SK-N-SH (cell line): Measurements from ENCODE around the gene VCPKMT. TPM values are rescaled to one million over a fixed set of nuclear protein-coding genes. Genes with fewer than 3 reads are reported as not detected.

Experiments used
- CTCF ChIA-PET: fragments of 300-600, 350-600 bp; formaldehyde crosslinking; extraction: SDS; loops from one replicate; lab custom pipeline; 2021; lab: Yijun Ruan, JAX
- POLR2A ChIA-PET: fragments of 350-600 bp; sonication (Branson Sonifier 250); formaldehyde crosslinking; extraction: SDS; loops from one replicate; lab custom pipeline; 2020; ENCODE audit warnings: antibody characterized with exemption, inconsistent platforms; lab: Yijun Ruan, JAX
- DNase-seq: peaks from one replicate; pipeline ENCODE4 v3.0.0; 2012
- H2AFZ ChIP-seq: fragments of 200-600 bp; sonication (generic); 2 replicates; pipeline ENCODE4 v1.8.1; 2016; ENCODE audit warnings: antibody characterized with exemption, mild to moderate bottlenecking, low read depth
- H3F3A ChIP-seq: fragments of 200-600 bp; sonication (generic); replicated peaks from 2 replicates; pipeline ENCODE3; 2016; ENCODE audit warnings: antibody characterized with exemption, mild to moderate bottlenecking; ENCODE audit not compliant: insufficient read depth
- H3K27ac ChIP-seq, 2 experiments: fragments of 200-500 bp in 1 of 2; fragments of 200-600 bp in 1 of 2; sonication (Bioruptor generic) in 1 of 2; sonication (generic), shearing (Covaris generic) in 1 of 2; 2 replicates each; pipeline versions ENCODE4 v1.5.1 to v1.6.1; 2014 to 2016; ENCODE audit warnings: low read depth in 2 of 2, inconsistent platforms in 1 of 2, low read length in 1 of 2, mild to moderate bottlenecking in 1 of 2, mixed read lengths in 1 of 2
- H3K27me3 ChIP-seq: fragments of 200-600 bp; sonication (generic), shearing (Covaris generic); 2 replicates; pipeline ENCODE4 v1.6.1; 2016; ENCODE audit warnings: mixed run types; ENCODE audit not compliant: insufficient read depth
- H3K36me3 ChIP-seq, 2 experiments: fragments of 200-500 bp in 1 of 2; fragments of 200-600 bp in 1 of 2; sonication (Bioruptor generic) in 1 of 2; sonication (generic) in 1 of 2; replicated peaks in 1 of 2; 2 replicates each; pipeline versions ENCODE3 to v1.5.1; 2014 to 2016; ENCODE audit warnings: low read length in 1 of 2, mild to moderate bottlenecking in 1 of 2; ENCODE audit not compliant: insufficient read depth in 2 of 2, control insufficient read depth in 1 of 2
- H3K4me1 ChIP-seq, 2 experiments: fragments of 200-500 bp in 1 of 2; fragments of 200-600 bp in 1 of 2; sonication (Bioruptor generic) in 1 of 2; sonication (generic), shearing (Covaris generic) in 1 of 2; 2 replicates each; pipeline versions ENCODE4 v1.5.1 to v1.6.1; 2014 to 2016; ENCODE audit warnings: low read depth in 1 of 2, low read length in 1 of 2, mixed run types in 1 of 2; ENCODE audit not compliant: insufficient read depth in 2 of 2, control insufficient read depth in 1 of 2
- H3K4me2 ChIP-seq: fragments of 200-600 bp; sonication (generic), shearing (Covaris generic); 2 replicates; pipeline ENCODE4 v1.6.1; 2017; ENCODE audit warnings: mixed run types
- H3K4me3 ChIP-seq, 2 experiments: fragments of 200-500 bp in 1 of 2; fragments of 200-600 bp in 1 of 2; sonication (Bioruptor generic) in 1 of 2; sonication (generic), shearing (Covaris generic) in 1 of 2; 2 replicates each; pipeline versions ENCODE4 v1.5.1 to v1.8.1; 2014 to 2016; ENCODE audit warnings: low read depth in 2 of 2, inconsistent platforms in 1 of 2, low read length in 1 of 2, mild to moderate bottlenecking in 1 of 2, mixed read lengths in 1 of 2, moderate library complexity in 1 of 2
- H3K79me2 ChIP-seq: fragments of 200-600 bp; sonication (generic); 2 replicates; pipeline ENCODE4 v1.8.1; 2017; ENCODE audit warnings: mild to moderate bottlenecking; ENCODE audit not compliant: insufficient read depth
- H3K9ac ChIP-seq: fragments of 200-600 bp; sonication (generic); 2 replicates; pipeline ENCODE4 v1.6.1; 2017; ENCODE audit warnings: mixed run types
- H3K9me2 ChIP-seq: fragments of 200-600 bp; sonication (generic); 2 replicates; pipeline ENCODE4 v1.6.1; 2017; ENCODE audit warnings: mixed run types
- H3K9me3 ChIP-seq: fragments of 200-600 bp; sonication (generic); 2 replicates; pipeline ENCODE4 v1.6.1; 2017; ENCODE audit warnings: mixed run types, mild to moderate bottlenecking, moderate library complexity
- H4K20me1 ChIP-seq: fragments of 200-600 bp; sonication (generic); 2 replicates; pipeline ENCODE4 v1.6.1; 2017; ENCODE audit warnings: mild to moderate bottlenecking, mixed run types; ENCODE audit not compliant: insufficient read depth
- CTCF ChIP-seq: fragments of 200-600 bp; sonication (generic); IDR thresholded peaks from 2 replicates; pipeline ENCODE4 v1.6.1; 2017; ENCODE audit warnings: antibody characterized with exemption, mild to moderate bottlenecking, moderate library complexity
- ELF1 ChIP-seq: IDR thresholded peaks from 2 replicates; pipeline ENCODE4 v1.4.0; 2012
- EZH2phosphoT487 ChIP-seq: fragments of 200-600 bp; sonication (generic); IDR thresholded peaks from 2 replicates; pipeline ENCODE4 v1.6.1; 2017; ENCODE audit warnings: low read depth, mixed run types, mild to moderate bottlenecking, antibody characterized with exemption, moderate library complexity, borderline replicate concordance
- FOXJ3 ChIP-seq: sonication (generic); formaldehyde crosslinking; IDR thresholded peaks from 2 replicates; pipeline ENCODE4 v1.5.1; 2020; ENCODE audit warnings: mild to moderate bottlenecking, missing genetic modification reagents
- GATA2 ChIP-seq: sonication (generic); formaldehyde crosslinking; IDR thresholded peaks from 2 replicates; pipeline ENCODE4 v1.5.0; 2020; ENCODE audit warnings: mild to moderate bottlenecking, missing genetic modification reagents
- JUND ChIP-seq: IDR thresholded peaks from 2 replicates; pipeline ENCODE4 v1.4.0; 2012
- MEF2A ChIP-seq: IDR thresholded peaks from 2 replicates; pipeline ENCODE4 v1.4.0; 2012; ENCODE audit warnings: low read depth, borderline replicate concordance
- MXI1 ChIP-seq: IDR thresholded peaks from 2 replicates; pipeline ENCODE4 v1.6.1; 2012; ENCODE audit warnings: mild to moderate bottlenecking, low read depth, low read length, improper control_type of control experiment
- NFIC ChIP-seq: IDR thresholded peaks from 2 replicates; pipeline ENCODE4 v1.4.0; 2012; ENCODE audit warnings: borderline replicate concordance
- POLR2AphosphoS5 ChIP-seq: IDR thresholded peaks from 2 replicates; pipeline ENCODE4 v1.6.1; 2012; ENCODE audit warnings: low read depth, low read length
- RAD21 ChIP-seq: IDR thresholded peaks from 2 replicates; pipeline ENCODE4 v1.6.1; 2012; ENCODE audit warnings: mild to moderate bottlenecking, low read length
- RXRA ChIP-seq: IDR thresholded peaks from 2 replicates; pipeline ENCODE4 v1.4.0; 2012; ENCODE audit warnings: low read depth, mild to moderate bottlenecking, borderline replicate concordance
- SIN3A ChIP-seq: IDR thresholded peaks from 2 replicates; pipeline ENCODE4 v1.6.1; 2012; ENCODE audit warnings: low read depth, mild to moderate bottlenecking, low read length, moderate library complexity, borderline replicate concordance
- TAF1 ChIP-seq: IDR thresholded peaks from 2 replicates; pipeline ENCODE4 v1.6.1; 2012; ENCODE audit warnings: low read depth, mild to moderate bottlenecking, low read length, moderate library complexity, borderline replicate concordance
- USF2 ChIP-seq: fragments of 150-350 bp; IDR thresholded peaks from 2 replicates; pipeline ENCODE4 v1.6.1; 2017; ENCODE audit warnings: antibody characterized with exemption, low read length, low read depth, borderline replicate concordance
- ZBTB33 ChIP-seq: IDR thresholded peaks from 2 replicates; pipeline ENCODE4 v1.4.0; 2012; ENCODE audit warnings: low read depth, borderline replicate concordance
- WGBS: methylation state at CpG from one replicate; pipeline ENCODE4 v1.1.6; 2017; ENCODE audit warnings: low lambda C conversion rate; 5-methylcytosine and 5-hydroxymethylcytosine counted together
- polyA plus RNA-seq, 3 experiments: library from polyadenylated mRNA; depleted of rRNA; stranded (reverse); fragments of >200 nt; gene quantifications; 2 replicates each; pipeline ENCODE4 v1.2.3, GENCODE V29; 2012

The VCPKMT gene
- polyA plus RNA-seq, 1 of the 3 experiments (the other 2 are of a cell fraction), result 7.3 TPM

GRCh38 chr14:50099335-50099734 is 17.0 kb downstream of the VCPKMT start (continued):
- no peak for TF ChIP-seq FOXJ3

- H2AFZ ChIP-seq, result no peak overlapping the region
- ChIA-PET CTCF (interaction anchor here (1.7 to 15.1 kb wide), 2 partner anchors 9 to 230 kb away, joined by 7 to 204 read pairs; no protein-coding TSS in a partner anchor), POLR2A (no interaction called here)
- WGBS, result 89% methylated on average over 1 of the region's 1 CpG
- H4K20me1 ChIP-seq, result no peaks in the 10 kb centered on the region
- H3K9me3 ChIP-seq, result no peaks in the 10 kb centered on the region
- H3K9ac ChIP-seq, result no peak overlapping the region
- H3F3A ChIP-seq, result peaks cover 5% of the 10 kb centered on the region
- H3K27me3 ChIP-seq, result no peaks in the 10 kb centered on the region
- H3K4me2 ChIP-seq, result no peak overlapping the region
- no peak overlapping the region for H3K4me3 ChIP-seq
- no peaks in the 10 kb centered on the region for H3K9me2 ChIP-seq
- DNase-seq, result no peak
- no peak overlapping the region for H3K27ac ChIP-seq
- H3K4me1 ChIP-seq, result peaks cover 0 to 4% of the 10 kb centered on the region in 2 experiments; a peak in 1 of 4 replicates
- TF ChIP-seq FOXJ3, result no peak
- no peak for TF ChIP-seq SIN3A
- no peak for TF ChIP-seq RAD21
- no peak for TF ChIP-seq MXI1
- no peak for TF ChIP-seq USF2
- no peak for TF ChIP-seq ZBTB33
- no peak for TF ChIP-seq CTCF
- TF ChIP-seq TAF1, result no peak
- no peak for TF ChIP-seq EZH2phosphoT487
- TF ChIP-seq GATA2 (CRISPR knock-in tag), result no peak
- no peak for TF ChIP-seq POLR2AphosphoS5
- TF ChIP-seq MEF2A, result no peak
- no peak for TF ChIP-seq JUND
- TF ChIP-seq ELF1, result no peak
- TF ChIP-seq RXRA, result no peak
- no peak for TF ChIP-seq NFIC
- H3K79me2 ChIP-seq, result no peaks in the 10 kb centered on the region
- H3K36me3 ChIP-seq, result no peaks in the 10 kb centered on the region
These were observed 20.5 kb downstream of the VCPKMT start for GRCh38 chr14:50095895-50096294.
